Activated naive CD4-positive, alpha-beta T cell treated with anti-CD3 and anti-CD28 coated beads for 36 hours (primary cell): ENCODE results near the gene SLC22A2. TPM values are rescaled to one million over a fixed set of nuclear protein-coding genes. Genes with fewer than 3 reads are reported as not detected.

Source experiments
- CTCF ChIA-PET: fragments of 350-600 bp; sonication (Branson Sonifier 250); formaldehyde crosslinking; loops from one replicate; lab custom pipeline; 2021; ENCODE audit warnings: antibody characterized with exemption; lab: Charles Lee
- DNase-seq: peaks from one replicate; pipeline ENCODE4 v3.0.0-alpha.2; 2020
- H3K27ac Mint-ChIP-seq: one replicate; pipeline ENCODE4 v1.8.0; 2021; ENCODE audit warnings: mild to moderate bottlenecking, mixed read lengths
- H3K27me3 Mint-ChIP-seq: one replicate; pipeline ENCODE4 v1.8.0; 2021; ENCODE audit warnings: low read depth, mixed read lengths
- H3K36me3 Mint-ChIP-seq: one replicate; pipeline ENCODE4 v1.8.0; 2021; ENCODE audit warnings: low read depth, mixed read lengths
- H3K4me1 Mint-ChIP-seq: one replicate; pipeline ENCODE4 v1.8.0; 2021; ENCODE audit warnings: low read depth, mixed read lengths
- H3K4me3 Mint-ChIP-seq: one replicate; pipeline ENCODE4 v1.8.0; 2021; ENCODE audit warnings: mild to moderate bottlenecking, moderate library complexity, mixed read lengths
- H3K9me3 Mint-ChIP-seq: one replicate; pipeline ENCODE4 v1.8.0; 2021; ENCODE audit warnings: mixed read lengths
- intact Hi-C: fragments of 100-400 bp; cut with micrococcal nuclease; formaldehyde crosslinking; loops from one replicate; pipeline ENCODE4 v1.15.1; 2023
- total RNA-seq, 2 experiments: library from RNA; stranded (reverse); gene quantifications; one replicate each; pipeline ENCODE4 v1.2.3, GENCODE V29; 2021

The SLC22A2 gene
- total RNA-seq, 2 experiments from 2014 or later: not detected

- no peak overlapping the region for H3K4me3 Mint-ChIP-seq
- no peaks in the 10 kb centered on the region for H3K36me3 Mint-ChIP-seq
- CTCF ChIA-PET: no interaction called here
- intact Hi-C loops: no loop called here
- H3K4me1 Mint-ChIP-seq: no peaks in the 10 kb centered on the region
- DNase-seq: no peak
- H3K27ac Mint-ChIP-seq: no peak overlapping the region
- no peaks in the 10 kb centered on the region for H3K9me3 Mint-ChIP-seq
- H3K27me3 Mint-ChIP-seq: peaks cover 25% of the 10 kb centered on the region
Observed at GRCh38 chr6:160284575-160284974, 26.0 kb upstream of the SLC22A2 start.

GRCh38 chr6:160282444-160282843, 23.8 kb upstream of the SLC22A2 start:
- Mint-ChIP-seq H3K27me3 (peaks cover 25% of the 10 kb centered on the region), H3K27ac (no peak overlapping the region), H3K36me3 (no peaks in the 10 kb centered on the region), H3K4me1 (no peaks in the 10 kb centered on the region), H3K4me3 (no peak overlapping the region), H3K9me3 (no peaks in the 10 kb centered on the region)
- CTCF ChIA-PET: no interaction called here
- DNase-seq: no peak
- intact Hi-C loops: no loop called here

GRCh38 chr6:160279850-160280249, 21.2 kb upstream of the SLC22A2 start:
- no peak for DNase-seq
- no peaks in the 10 kb centered on the region for H3K4me1 Mint-ChIP-seq
- H3K27me3 Mint-ChIP-seq: peaks cover 10% of the 10 kb centered on the region
- CTCF ChIA-PET: no interaction called here
- H3K36me3 Mint-ChIP-seq: no peaks in the 10 kb centered on the region
- H3K4me3 Mint-ChIP-seq: no peak overlapping the region
- intact Hi-C loops: no loop called here
- no peak overlapping the region for H3K27ac Mint-ChIP-seq
- no peaks in the 10 kb centered on the region for H3K9me3 Mint-ChIP-seq

GRCh38 chr6:160278786-160279310, 20.2 kb upstream of the SLC22A2 start:
- Mint-ChIP-seq H3K4me1 (no peaks in the 10 kb centered on the region), H3K36me3 (no peaks in the 10 kb centered on the region), H3K9me3 (no peaks in the 10 kb centered on the region), H3K4me3 (no peak overlapping the region), H3K27ac (no peak overlapping the region), H3K27me3 (peaks cover 8% of the 10 kb centered on the region)
- CTCF ChIA-PET: no interaction called here
- intact Hi-C loops: no loop called here
- no peak for DNase-seq

- Mint-ChIP-seq H3K4me3 (no peak overlapping the region), H3K27me3 (peaks cover 8% of the 10 kb centered on the region), H3K27ac (no peak overlapping the region), H3K9me3 (no peaks in the 10 kb centered on the region), H3K36me3 (no peaks in the 10 kb centered on the region), H3K4me1 (no peaks in the 10 kb centered on the region)
- CTCF ChIA-PET: no interaction called here
- no peak for DNase-seq
- intact Hi-C loops: no loop called here
Observed at GRCh38 chr6:160278311-160278710, 19.7 kb upstream of the SLC22A2 start.

- H3K9me3 Mint-ChIP-seq: no peaks in the 10 kb centered on the region
- H3K27me3 Mint-ChIP-seq: peaks cover 3% of the 10 kb centered on the region
- no peak overlapping the region for H3K27ac Mint-ChIP-seq
- H3K36me3 Mint-ChIP-seq: no peaks in the 10 kb centered on the region
- no peak for DNase-seq
- CTCF ChIA-PET: interaction anchor here (0.6 kb wide), 1 partner anchor 1027 kb away, joined by 3 read pairs; no protein-coding TSS in a partner anchor
- H3K4me3 Mint-ChIP-seq: no peak overlapping the region
- no peaks in the 10 kb centered on the region for H3K4me1 Mint-ChIP-seq
- intact Hi-C loops: no loop called here
Observed at GRCh38 chr6:160277546-160277945, 18.9 kb upstream of the SLC22A2 start.

- no peak for DNase-seq
- Mint-ChIP-seq H3K9me3 (no peaks in the 10 kb centered on the region), H3K4me1 (no peaks in the 10 kb centered on the region), H3K27ac (no peak overlapping the region), H3K36me3 (no peaks in the 10 kb centered on the region), H3K4me3 (no peak overlapping the region), H3K27me3 (no peaks in the 10 kb centered on the region)
- CTCF ChIA-PET: interaction anchor here (0.6 kb wide), 1 partner anchor 1027 kb away, joined by 3 read pairs; no protein-coding TSS in a partner anchor
- intact Hi-C loops: no loop called here
Observed at GRCh38 chr6:160277144-160277543, 18.5 kb upstream of the SLC22A2 start.

- Mint-ChIP-seq H3K4me1 (no peaks in the 10 kb centered on the region), H3K9me3 (no peaks in the 10 kb centered on the region), H3K4me3 (no peak overlapping the region), H3K36me3 (no peaks in the 10 kb centered on the region), H3K27me3 (peaks cover 2% of the 10 kb centered on the region), H3K27ac (no peak overlapping the region)
- CTCF ChIA-PET: no interaction called here
- DNase-seq: no peak
- intact Hi-C loops: no loop called here
Observed at GRCh38 chr6:160276126-160276525, 17.5 kb upstream of the SLC22A2 start.

- Mint-ChIP-seq H3K27me3 (peaks cover 2% of the 10 kb centered on the region), H3K27ac (no peak overlapping the region), H3K36me3 (no peaks in the 10 kb centered on the region), H3K9me3 (no peaks in the 10 kb centered on the region), H3K4me3 (no peak overlapping the region), H3K4me1 (no peaks in the 10 kb centered on the region)
- intact Hi-C loops: no loop called here
- CTCF ChIA-PET: no interaction called here
- no peak for DNase-seq
Observed at GRCh38 chr6:160275511-160276003, 16.9 kb upstream of the SLC22A2 start.

GRCh38 chr6:160274871-160275510, 16.4 kb upstream of the SLC22A2 start:
- CTCF ChIA-PET: interaction anchor here (0.6 kb wide), 1 partner anchor 732 kb away, joined by 3 read pairs; no protein-coding TSS in a partner anchor
- no peaks in the 10 kb centered on the region for H3K4me1 Mint-ChIP-seq
- H3K27me3 Mint-ChIP-seq: peaks cover 2% of the 10 kb centered on the region
- no peaks in the 10 kb centered on the region for H3K36me3 Mint-ChIP-seq
- intact Hi-C loops: no loop called here
- no peaks in the 10 kb centered on the region for H3K9me3 Mint-ChIP-seq
- H3K4me3 Mint-ChIP-seq: no peak overlapping the region
- no peak for DNase-seq
- no peak overlapping the region for H3K27ac Mint-ChIP-seq

GRCh38 chr6:160273750-160274149, 15.1 kb upstream of the SLC22A2 start:
- CTCF ChIA-PET: no interaction called here
- no peaks in the 10 kb centered on the region for H3K36me3 Mint-ChIP-seq
- H3K9me3 Mint-ChIP-seq: no peaks in the 10 kb centered on the region
- no peak overlapping the region for H3K27ac Mint-ChIP-seq
- H3K4me1 Mint-ChIP-seq: no peaks in the 10 kb centered on the region
- H3K4me3 Mint-ChIP-seq: no peak overlapping the region
- intact Hi-C loops: loop anchor here (2.0 kb wide), 1 partner anchor 135 kb away; no protein-coding TSS in a partner anchor
- DNase-seq: no peak
- peaks cover 2% of the 10 kb centered on the region for H3K27me3 Mint-ChIP-seq

GRCh38 chr6:160273196-160273595, 14.6 kb upstream of the SLC22A2 start:
- peaks cover 2% of the 10 kb centered on the region for H3K27me3 Mint-ChIP-seq
- intact Hi-C loops: loop anchor here (2.0 kb wide), 1 partner anchor 134 kb away; no protein-coding TSS in a partner anchor
- no peak for DNase-seq
- no peak overlapping the region for H3K27ac Mint-ChIP-seq
- CTCF ChIA-PET: no interaction called here
- H3K36me3 Mint-ChIP-seq: no peaks in the 10 kb centered on the region
- no peak overlapping the region for H3K4me3 Mint-ChIP-seq
- H3K9me3 Mint-ChIP-seq: no peaks in the 10 kb centered on the region
- H3K4me1 Mint-ChIP-seq: no peaks in the 10 kb centered on the region

- no peak for DNase-seq
- H3K4me3 Mint-ChIP-seq: no peak overlapping the region
- H3K36me3 Mint-ChIP-seq: no peaks in the 10 kb centered on the region
- no peak overlapping the region for H3K27ac Mint-ChIP-seq
- H3K9me3 Mint-ChIP-seq: no peaks in the 10 kb centered on the region
- intact Hi-C loops: loop anchor here (2.0 kb wide), 1 partner anchor 134 kb away; no protein-coding TSS in a partner anchor
- H3K27me3 Mint-ChIP-seq: peaks cover 2% of the 10 kb centered on the region
- CTCF ChIA-PET: no interaction called here
- no peaks in the 10 kb centered on the region for H3K4me1 Mint-ChIP-seq
Observed at GRCh38 chr6:160272707-160273106, 14.1 kb upstream of the SLC22A2 start.
